ENCODE results near the gene PDE11A. TPM values are rescaled to one million over a fixed set of nuclear protein-coding genes. Genes with fewer than 3 reads are reported as not detected.

The PDE11A gene
- total RNA-seq, 1 donor from 2014 or later: not detected

- H3K4me3 Mint-ChIP-seq: no peak overlapping the region
- H3K36me3 Mint-ChIP-seq (ENCODE audit: low read depth): no peaks in the 10 kb centered on the region
- H3K4me1 Mint-ChIP-seq (ENCODE audit: low read depth): no peaks in the 10 kb centered on the region
- no peaks in the 10 kb centered on the region for H3K9me3 Mint-ChIP-seq
- H3K27ac Mint-ChIP-seq: no peak overlapping the region
- no peak for DNase-seq (ENCODE audit: low spot score)
- intact Hi-C loops (cut with micrococcal nuclease): no loop called here
- peaks cover 11% of the 10 kb centered on the region for H3K27me3 Mint-ChIP-seq (ENCODE audit: insufficient read depth)
These were observed 432.2 kb downstream of the PDE11A start for GRCh38 chr2:177640423-177640822.

DNA sequence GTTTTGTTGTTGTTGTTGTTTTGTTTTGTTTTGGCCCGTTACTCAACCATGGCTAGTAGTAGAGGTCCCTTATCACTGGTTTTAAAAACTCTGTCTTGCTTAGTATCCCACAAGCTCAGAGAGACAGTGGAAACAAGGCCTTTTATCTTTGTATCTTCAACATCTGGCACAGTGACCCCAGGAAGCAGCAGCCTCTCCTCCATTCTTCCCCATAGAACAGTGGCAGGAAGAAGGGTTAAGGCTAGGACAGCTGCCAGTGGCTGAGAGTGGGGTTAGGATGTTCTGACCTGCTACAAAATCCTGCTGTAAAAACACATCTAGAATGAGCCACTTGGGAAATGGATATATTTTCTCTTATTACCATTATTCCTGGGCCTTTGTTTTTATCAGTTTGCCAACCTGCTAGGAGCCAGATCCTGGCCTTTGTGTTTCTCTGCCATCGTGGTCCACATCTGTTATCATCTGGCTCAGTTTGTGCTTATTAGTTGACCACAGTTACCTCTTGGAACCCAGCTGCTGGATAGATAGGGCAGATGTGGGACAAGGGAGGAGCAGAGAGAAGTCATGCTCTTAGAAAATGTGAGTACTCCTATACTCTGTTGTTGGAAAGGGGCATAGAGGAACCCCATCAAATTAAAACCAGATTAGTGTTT, 433.2 kb downstream of the PDE11A start:
- no peak for DNase-seq (ENCODE audit: low spot score)
- H3K4me3 Mint-ChIP-seq: no peak overlapping the region
- H3K36me3 Mint-ChIP-seq (ENCODE audit: low read depth): no peaks in the 10 kb centered on the region
- H3K9me3 Mint-ChIP-seq: no peaks in the 10 kb centered on the region
- intact Hi-C loops (cut with micrococcal nuclease): no loop called here
- H3K4me1 Mint-ChIP-seq (ENCODE audit: low read depth): no peaks in the 10 kb centered on the region
- peaks cover 11% of the 10 kb centered on the region for H3K27me3 Mint-ChIP-seq (ENCODE audit: insufficient read depth)
- no peak overlapping the region for H3K27ac Mint-ChIP-seq

DNA sequence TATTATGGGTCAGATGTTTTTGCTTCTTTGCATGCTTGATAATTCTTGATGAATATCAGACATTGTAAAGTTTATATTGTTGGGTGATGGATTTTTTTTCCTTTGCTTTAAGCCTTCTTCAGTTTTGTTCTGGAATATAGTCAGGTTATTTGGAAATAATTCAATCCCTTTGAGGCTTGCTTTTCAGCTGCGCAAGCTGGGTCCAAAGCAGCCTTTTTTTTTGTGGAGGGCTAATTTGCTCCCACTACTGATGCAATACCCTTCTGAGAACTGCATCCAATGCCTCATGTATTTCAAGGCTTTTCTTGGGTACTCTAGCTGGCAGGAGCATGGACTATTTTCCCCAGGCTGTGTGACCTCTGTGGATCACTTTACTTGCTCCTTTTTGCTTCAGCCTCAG, 434.1 kb downstream of the PDE11A start:
- no peak for DNase-seq (ENCODE audit: low spot score)
- Mint-ChIP-seq H3K27me3 (ENCODE audit: insufficient read depth) (peaks cover 11% of the 10 kb centered on the region), H3K36me3 (ENCODE audit: low read depth) (no peaks in the 10 kb centered on the region), H3K4me3 (no peak overlapping the region), H3K27ac (no peak overlapping the region), H3K4me1 (ENCODE audit: low read depth) (no peaks in the 10 kb centered on the region), H3K9me3 (no peaks in the 10 kb centered on the region)
- intact Hi-C loops (cut with micrococcal nuclease): no loop called here

DNA sequence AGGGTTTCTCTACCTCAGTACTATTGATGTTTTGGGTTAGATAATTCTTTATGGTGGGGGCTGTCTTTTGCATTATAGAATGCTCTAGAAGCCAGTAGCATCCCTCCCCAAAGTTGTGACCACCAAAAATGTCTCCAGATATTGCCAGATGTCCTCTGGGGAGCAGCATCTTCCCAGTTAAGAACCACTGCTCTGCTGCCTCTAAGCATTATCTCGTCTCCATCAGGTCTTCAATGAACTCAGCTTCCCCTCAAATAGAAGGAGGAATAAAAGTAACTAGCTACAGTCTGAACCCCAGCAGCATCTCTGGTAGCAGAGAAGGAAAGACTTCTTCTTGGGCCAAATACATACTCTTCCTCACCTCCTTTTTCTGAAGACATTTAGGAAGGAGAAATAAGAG, 435.9 kb downstream of the PDE11A start:
- intact Hi-C loops (cut with micrococcal nuclease): no loop called here
- Mint-ChIP-seq H3K4me3 (no peak overlapping the region), H3K4me1 (ENCODE audit: low read depth) (no peaks in the 10 kb centered on the region), H3K27ac (no peak overlapping the region), H3K36me3 (ENCODE audit: low read depth) (no peaks in the 10 kb centered on the region), H3K27me3 (ENCODE audit: insufficient read depth) (peaks cover 9% of the 10 kb centered on the region), H3K9me3 (no peaks in the 10 kb centered on the region)
- no peak for DNase-seq (ENCODE audit: low spot score)

DNA sequence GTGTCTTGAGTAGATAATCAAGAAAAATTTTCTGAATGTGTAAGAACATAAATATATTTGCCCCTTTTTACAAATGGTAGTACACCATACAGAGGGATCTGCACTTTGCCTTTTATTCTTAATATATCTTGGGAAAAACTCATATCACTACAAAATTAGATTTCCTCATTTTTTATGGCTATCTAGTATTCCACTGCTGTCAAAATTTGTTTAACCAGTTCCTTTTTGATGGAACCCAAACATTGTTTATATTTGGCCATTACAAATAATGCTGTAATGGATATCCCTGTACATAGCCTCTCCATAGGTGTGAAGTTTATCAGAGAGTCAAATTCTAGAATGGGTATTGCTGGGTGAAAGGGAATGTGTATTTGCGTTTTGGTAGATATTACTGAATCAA, 436.9 kb downstream of the PDE11A start:
- H3K9me3 Mint-ChIP-seq: no peaks in the 10 kb centered on the region
- no peak overlapping the region for H3K4me3 Mint-ChIP-seq
- DNase-seq (ENCODE audit: low spot score): no peak
- H3K4me1 Mint-ChIP-seq (ENCODE audit: low read depth): no peaks in the 10 kb centered on the region
- H3K27ac Mint-ChIP-seq: no peak overlapping the region
- no peaks in the 10 kb centered on the region for H3K36me3 Mint-ChIP-seq (ENCODE audit: low read depth)
- intact Hi-C loops (cut with micrococcal nuclease): no loop called here
- H3K27me3 Mint-ChIP-seq (ENCODE audit: insufficient read depth): peaks cover 3% of the 10 kb centered on the region

GRCh38 chr2:177633910-177634294, 438.7 kb downstream of the PDE11A start:
- no peaks in the 10 kb centered on the region for H3K9me3 Mint-ChIP-seq
- intact Hi-C loops (cut with micrococcal nuclease): no loop called here
- no peak for DNase-seq (ENCODE audit: low spot score)
- H3K4me3 Mint-ChIP-seq: no peak overlapping the region
- no peak overlapping the region for H3K27ac Mint-ChIP-seq
- H3K4me1 Mint-ChIP-seq (ENCODE audit: low read depth): no peaks in the 10 kb centered on the region
- H3K27me3 Mint-ChIP-seq (ENCODE audit: insufficient read depth): no peaks in the 10 kb centered on the region
- no peaks in the 10 kb centered on the region for H3K36me3 Mint-ChIP-seq (ENCODE audit: low read depth)

DNA sequence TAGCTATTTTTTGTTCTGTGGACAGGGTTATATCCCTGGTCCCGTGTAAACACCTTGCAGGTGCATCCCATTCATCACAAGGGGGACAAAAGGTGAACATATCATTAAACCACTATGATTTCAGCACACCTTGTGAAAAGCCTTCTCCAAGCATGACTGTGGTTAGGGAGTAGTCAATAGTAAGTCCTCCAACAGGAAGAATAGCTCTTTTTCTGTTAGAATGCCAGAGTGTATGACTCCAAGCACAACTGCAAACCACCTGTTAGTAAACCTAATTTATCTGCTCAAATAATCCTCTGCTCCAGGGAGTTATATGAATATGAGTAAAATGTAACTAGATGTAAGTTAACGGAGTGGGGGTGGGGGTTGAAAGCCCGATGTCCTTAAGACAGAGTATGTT, 439.5 kb downstream of the PDE11A start:
- DNase-seq (ENCODE audit: low spot score): no peak
- H3K9me3 Mint-ChIP-seq: no peaks in the 10 kb centered on the region
- H3K4me1 Mint-ChIP-seq (ENCODE audit: low read depth): no peaks in the 10 kb centered on the region
- no peaks in the 10 kb centered on the region for H3K36me3 Mint-ChIP-seq (ENCODE audit: low read depth)
- H3K4me3 Mint-ChIP-seq: no peak overlapping the region
- H3K27ac Mint-ChIP-seq: no peak overlapping the region
- no peaks in the 10 kb centered on the region for H3K27me3 Mint-ChIP-seq (ENCODE audit: insufficient read depth)
- intact Hi-C loops (cut with micrococcal nuclease): no loop called here

DNA sequence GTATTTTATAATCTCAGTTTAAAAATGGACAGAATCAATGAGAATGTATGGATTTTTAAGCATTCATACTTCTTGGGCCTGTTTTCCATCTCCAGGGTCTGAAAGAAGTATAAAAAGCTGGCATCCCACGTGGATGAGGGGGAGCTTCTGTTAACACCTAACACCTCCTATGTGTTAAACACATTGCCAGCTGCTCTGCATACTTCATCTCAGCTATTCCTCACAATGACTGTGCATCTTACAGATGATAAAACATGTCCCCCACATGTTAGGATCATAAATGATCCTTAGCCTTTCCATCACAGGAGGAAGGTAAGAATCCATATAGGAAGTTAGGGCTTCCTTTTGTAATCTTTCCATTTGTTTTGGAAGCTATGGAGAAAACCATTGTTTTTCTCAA, 440.9 kb downstream of the PDE11A start:
- intact Hi-C loops (cut with micrococcal nuclease): no loop called here
- H3K27ac Mint-ChIP-seq: no peak overlapping the region
- no peak for DNase-seq (ENCODE audit: low spot score)
- H3K9me3 Mint-ChIP-seq: no peaks in the 10 kb centered on the region
- H3K36me3 Mint-ChIP-seq (ENCODE audit: low read depth): no peaks in the 10 kb centered on the region
- H3K4me1 Mint-ChIP-seq (ENCODE audit: low read depth): no peaks in the 10 kb centered on the region
- H3K4me3 Mint-ChIP-seq: no peak overlapping the region
- H3K27me3 Mint-ChIP-seq (ENCODE audit: insufficient read depth): no peaks in the 10 kb centered on the region

GRCh38 chr2:177629357-177630024, 443.1 kb downstream of the PDE11A start:
- Mint-ChIP-seq H3K27ac (no peak overlapping the region), H3K4me3 (no peak overlapping the region), H3K9me3 (no peaks in the 10 kb centered on the region), H3K4me1 (ENCODE audit: low read depth) (no peaks in the 10 kb centered on the region), H3K36me3 (ENCODE audit: low read depth) (no peaks in the 10 kb centered on the region), H3K27me3 (ENCODE audit: insufficient read depth) (peaks cover 3% of the 10 kb centered on the region)
- intact Hi-C loops (cut with micrococcal nuclease): no loop called here
- no peak for DNase-seq (ENCODE audit: low spot score)

DNA sequence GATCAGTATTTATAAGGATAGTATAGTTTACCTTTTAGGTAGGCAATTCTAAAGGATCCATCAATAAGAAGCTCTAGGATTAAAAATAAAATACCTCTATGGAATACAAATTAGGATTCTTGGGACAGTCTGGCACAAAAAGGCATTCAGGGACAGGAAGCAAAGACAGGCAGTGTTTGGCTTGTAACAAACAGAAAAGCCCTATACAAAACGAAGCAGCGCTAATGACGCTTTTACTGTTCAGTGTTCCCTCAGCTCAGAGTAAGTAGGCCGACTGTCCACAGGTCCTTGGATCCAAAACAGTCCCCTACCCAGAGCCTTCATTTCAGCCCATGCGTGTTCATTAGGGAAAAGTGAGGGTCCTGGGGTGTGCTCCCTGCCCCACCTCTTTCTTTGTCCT, 443.7 kb downstream of the PDE11A start:
- no peak for DNase-seq (ENCODE audit: low spot score)
- intact Hi-C loops (cut with micrococcal nuclease): no loop called here
- Mint-ChIP-seq H3K4me3 (no peak overlapping the region), H3K4me1 (ENCODE audit: low read depth) (no peaks in the 10 kb centered on the region), H3K36me3 (ENCODE audit: low read depth) (no peaks in the 10 kb centered on the region), H3K27ac (no peak overlapping the region), H3K27me3 (ENCODE audit: insufficient read depth) (peaks cover 3% of the 10 kb centered on the region), H3K9me3 (no peaks in the 10 kb centered on the region)

- intact Hi-C loops (cut with micrococcal nuclease): no loop called here
- no peak for DNase-seq (ENCODE audit: low spot score)
- H3K4me3 Mint-ChIP-seq: no peak overlapping the region
- no peak overlapping the region for H3K27ac Mint-ChIP-seq
- no peaks in the 10 kb centered on the region for H3K4me1 Mint-ChIP-seq (ENCODE audit: low read depth)
- H3K27me3 Mint-ChIP-seq (ENCODE audit: insufficient read depth): peaks cover 7% of the 10 kb centered on the region
- H3K9me3 Mint-ChIP-seq: no peaks in the 10 kb centered on the region
- H3K36me3 Mint-ChIP-seq (ENCODE audit: low read depth): no peaks in the 10 kb centered on the region
These were observed 446.6 kb downstream of the PDE11A start for GRCh38 chr2:177625744-177626650.

GRCh38 chr2:177622521-177622920, 450.1 kb downstream of the PDE11A start:
- intact Hi-C loops (cut with micrococcal nuclease): no loop called here
- DNase-seq (ENCODE audit: low spot score): no peak
- peaks cover 7% of the 10 kb centered on the region for H3K27me3 Mint-ChIP-seq (ENCODE audit: insufficient read depth)
- peaks cover 13% of the 10 kb centered on the region for H3K4me1 Mint-ChIP-seq (ENCODE audit: low read depth)
- no peaks in the 10 kb centered on the region for H3K36me3 Mint-ChIP-seq (ENCODE audit: low read depth)
- H3K27ac Mint-ChIP-seq: no peak overlapping the region
- H3K4me3 Mint-ChIP-seq: no peak overlapping the region
- H3K9me3 Mint-ChIP-seq: no peaks in the 10 kb centered on the region

DNA sequence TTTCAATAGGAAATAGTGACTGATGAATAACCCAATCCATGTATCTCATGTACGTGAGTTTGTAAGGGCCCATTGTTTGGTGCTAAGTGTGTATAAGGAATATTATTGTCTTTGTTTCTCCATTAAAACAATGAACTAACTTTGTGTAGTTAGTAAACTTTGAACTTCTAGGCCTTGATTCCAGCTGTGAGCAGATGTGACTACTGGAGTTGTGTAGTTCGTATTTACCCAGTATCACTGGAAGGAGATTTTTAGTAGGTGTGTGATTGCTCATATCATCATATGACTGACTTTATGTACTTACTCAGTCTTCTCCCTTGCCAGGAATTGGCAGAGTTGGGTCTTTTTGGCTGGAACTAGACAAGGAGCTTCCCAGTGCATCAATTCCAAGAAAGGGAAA, 452.6 kb downstream of the PDE11A start:
- H3K4me3 Mint-ChIP-seq: no peak overlapping the region
- intact Hi-C loops (cut with micrococcal nuclease): loop anchor here (1.0 to 5.0 kb wide), 5 partner anchors 283 to 491 kb away; partner anchors contain the start of gene NFE2L2
- no peaks in the 10 kb centered on the region for H3K36me3 Mint-ChIP-seq (ENCODE audit: low read depth)
- peaks cover 13% of the 10 kb centered on the region for H3K4me1 Mint-ChIP-seq (ENCODE audit: low read depth)
- DNase-seq (ENCODE audit: low spot score): no peak
- H3K27ac Mint-ChIP-seq: no peak overlapping the region
- peaks cover 4% of the 10 kb centered on the region for H3K27me3 Mint-ChIP-seq (ENCODE audit: insufficient read depth)
- H3K9me3 Mint-ChIP-seq: no peaks in the 10 kb centered on the region
